NCI-H82 treated with DMSO at 0.1 percent for 48 hours (cell line): ENCODE measurements around the gene ARHGAP19.
"Not testable (repeated sequence)": the region's sequence is repeated elsewhere in the genome, so short reads cannot be mapped to it uniquely, and the experiment has no call there.

Experiments used
- DNase-seq: peaks from one replicate; lab custom pipeline; 2025; ENCODE audit not compliant: unreplicated experiment; lab: John Stamatoyannopoulos, UW

The ARHGAP19 gene

DNA sequence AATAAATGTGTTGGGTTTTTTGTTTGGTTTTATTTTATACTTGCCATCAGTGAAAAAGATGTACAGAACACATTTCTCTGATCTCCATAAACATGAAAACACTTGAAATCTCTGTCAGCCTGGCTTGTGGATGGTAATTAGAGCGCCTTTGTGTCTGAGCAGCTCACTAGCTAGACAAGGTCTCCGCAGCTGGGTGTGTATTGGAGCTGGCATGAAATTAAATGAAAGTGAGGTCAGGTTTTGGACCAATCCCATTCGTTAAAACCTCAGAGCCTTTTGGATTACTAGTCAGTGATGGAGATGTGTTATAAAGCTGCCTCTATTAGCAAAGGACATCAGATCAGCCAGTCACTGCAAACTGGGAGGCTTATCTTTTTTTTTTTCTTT is 29.4 kb upstream of the ARHGAP19 start:
- no peak for DNase-seq

DNA sequence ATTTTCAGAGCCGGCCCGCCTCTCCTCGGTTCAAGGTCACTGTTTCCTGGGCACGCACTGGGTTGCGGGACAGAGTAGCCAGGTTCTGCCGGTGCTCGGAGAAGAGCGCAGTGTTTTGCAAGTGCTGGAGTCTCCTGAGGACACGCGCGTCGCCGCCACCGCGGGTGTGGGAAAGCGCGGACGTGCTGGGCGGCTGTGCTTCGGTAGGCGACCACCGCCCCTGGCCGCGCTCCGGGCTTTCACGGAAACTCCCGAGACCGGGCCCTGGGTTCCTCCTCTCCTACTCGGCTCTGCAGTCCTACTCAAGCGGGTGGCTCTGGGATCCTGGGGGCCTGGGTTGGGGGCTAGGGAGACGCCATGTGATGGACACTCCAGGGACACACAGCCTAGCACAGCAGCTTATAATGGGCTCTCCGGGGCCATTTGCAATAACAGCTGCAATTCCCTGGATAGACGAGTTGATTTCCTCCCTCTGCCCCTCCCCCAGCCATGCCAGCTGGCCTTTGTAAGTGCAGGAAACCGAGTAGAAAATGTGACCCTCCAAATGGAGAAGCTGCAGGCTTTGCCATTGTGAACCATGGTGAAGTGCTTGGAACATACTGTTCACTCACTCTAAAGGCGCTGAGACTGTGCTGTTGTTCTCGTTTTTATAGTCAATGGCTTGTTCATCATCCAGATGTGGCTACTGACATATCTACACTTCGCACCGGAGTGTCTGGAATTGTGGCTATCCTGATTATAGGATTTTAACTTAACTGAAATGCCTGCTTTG is 28.8 kb upstream of the ARHGAP19 start:
- DNase-seq: no peak

DNA sequence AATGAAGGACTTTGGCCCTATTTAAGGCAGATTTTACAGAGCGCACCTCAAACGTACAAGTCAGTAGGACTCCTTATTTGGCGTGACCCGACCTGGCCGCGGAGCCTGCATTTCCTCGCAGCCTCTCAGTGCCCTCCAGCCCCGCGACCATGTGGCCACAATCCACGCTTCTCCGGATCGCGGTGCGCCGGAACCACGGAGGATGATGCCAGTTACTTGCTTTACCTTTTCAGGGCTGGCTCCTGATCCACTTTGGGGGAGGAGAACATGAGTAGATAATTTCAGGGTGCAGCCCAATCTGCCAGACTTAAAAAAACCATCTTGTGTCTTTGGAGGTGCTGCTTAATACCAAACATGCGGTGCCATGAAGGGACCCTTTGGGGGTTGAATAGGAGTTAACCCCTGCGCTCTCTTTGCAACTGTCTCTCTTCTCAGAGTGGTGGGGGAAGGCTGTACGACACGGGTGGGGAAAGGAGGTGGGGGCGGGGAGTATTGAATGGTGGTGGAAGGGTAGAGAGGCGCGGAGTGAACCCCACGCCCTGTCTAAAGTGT is 28.1 kb upstream of the ARHGAP19 start:
- no peak for DNase-seq

DNA sequence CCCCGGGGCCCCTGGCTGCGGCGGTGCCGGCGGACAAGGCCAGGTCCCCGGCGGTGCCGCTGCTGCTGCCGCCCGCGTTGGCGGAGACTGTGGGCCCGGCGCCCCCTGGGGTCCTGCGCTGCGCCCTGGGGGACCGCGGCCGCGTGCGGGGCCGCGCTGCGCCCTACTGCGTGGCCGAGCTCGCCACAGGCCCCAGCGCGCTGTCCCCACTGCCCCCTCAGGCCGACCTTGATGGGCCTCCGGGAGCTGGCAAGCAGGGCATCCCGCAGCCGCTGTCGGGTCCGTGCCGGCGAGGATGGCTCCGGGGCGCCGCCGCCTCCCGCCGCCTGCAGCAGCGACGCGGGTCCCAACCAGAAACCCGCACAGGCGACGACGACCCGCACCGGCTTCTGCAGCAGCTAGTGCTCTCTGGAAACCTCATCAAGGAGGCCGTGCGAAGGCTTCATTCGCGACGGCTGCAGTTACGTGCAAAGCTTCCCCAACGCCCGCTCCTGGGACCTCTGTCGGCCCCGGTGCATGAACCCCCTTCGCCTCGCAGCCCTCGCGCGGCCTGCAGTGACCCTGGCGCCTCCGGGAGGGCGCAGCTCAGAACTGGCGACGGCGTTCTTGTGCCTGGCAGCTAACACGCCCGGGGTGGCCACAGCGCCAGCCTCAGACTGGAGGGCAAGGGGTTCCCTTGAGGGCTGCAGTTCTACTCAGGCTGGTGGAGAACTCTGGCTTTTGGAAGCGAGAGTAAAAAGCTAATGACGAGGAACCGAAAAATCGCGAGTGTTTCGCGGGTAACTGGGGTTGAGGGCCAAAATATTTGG is 27.4 kb upstream of the ARHGAP19 start:
- no peak for DNase-seq

DNA sequence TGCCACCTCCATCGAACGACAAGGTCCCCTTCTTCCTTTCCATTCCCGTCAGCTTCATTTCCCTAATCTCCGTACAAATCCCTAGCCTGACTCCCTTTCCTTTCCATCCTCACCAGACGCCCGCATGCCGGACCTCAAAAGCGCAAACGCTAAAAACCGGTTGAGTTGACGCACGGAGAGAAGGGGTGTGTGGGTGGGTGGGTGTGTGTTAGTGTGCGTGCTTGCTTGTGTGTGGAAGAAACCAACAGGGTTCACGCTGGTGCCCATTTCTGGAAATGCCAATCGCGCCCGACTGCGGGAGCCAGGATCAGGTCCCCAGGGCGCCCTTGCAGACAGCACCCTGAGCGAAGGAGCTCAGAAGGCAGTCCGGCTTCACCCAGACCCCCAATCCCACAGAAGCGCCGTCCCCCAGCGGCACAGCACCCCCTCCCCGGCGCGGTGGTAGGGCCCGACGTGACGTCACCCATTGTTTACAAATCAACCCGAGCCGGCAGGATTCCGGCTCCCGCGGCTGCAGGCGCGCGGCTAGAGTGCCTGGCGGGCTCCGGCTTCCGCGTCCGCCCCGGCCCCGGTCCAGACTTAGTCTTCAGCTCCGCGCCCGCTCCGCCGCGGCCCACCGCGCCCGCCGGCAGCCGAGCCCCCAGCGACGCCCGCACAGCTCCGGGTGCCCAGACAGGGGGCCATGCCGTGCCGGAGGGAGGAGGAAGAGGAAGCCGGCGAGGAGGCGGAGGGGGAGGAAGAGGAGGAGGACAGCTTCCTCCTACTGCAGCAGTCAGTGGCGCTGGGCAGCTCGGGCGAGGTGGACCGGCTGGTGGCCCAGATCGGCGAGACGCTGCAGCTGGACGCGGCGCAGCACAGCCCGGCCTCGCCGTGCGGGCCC is 26.6 kb upstream of the ARHGAP19 start, which contains the start of gene FRAT1:
Gene FRAT1, plus strand, starts transcription at position 500 of the 880 bp plus-strand sequence. Its CDS starts 183 bp downstream, at position 683.
- peak; percentile 48 for DNase-seq

DNA sequence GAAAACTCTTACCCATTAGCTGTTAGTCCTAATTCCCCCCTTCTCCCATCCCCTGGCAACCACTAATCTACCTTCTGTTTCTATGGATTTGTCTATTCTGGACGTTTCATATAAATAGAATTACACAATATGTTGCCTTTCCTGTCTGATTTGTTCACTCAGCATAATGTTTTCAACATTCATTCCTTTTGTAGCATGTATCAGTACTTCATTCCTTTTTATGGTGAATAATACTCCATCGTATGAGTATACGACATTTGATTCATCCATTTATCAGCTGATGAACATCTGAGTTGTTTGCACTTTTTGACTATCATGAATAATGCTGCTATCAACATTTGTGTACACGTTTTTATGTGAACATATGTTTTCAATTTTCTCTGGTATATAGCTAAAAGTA is 22.2 kb upstream of the ARHGAP19 start:
- DNase-seq: no peak

DNA sequence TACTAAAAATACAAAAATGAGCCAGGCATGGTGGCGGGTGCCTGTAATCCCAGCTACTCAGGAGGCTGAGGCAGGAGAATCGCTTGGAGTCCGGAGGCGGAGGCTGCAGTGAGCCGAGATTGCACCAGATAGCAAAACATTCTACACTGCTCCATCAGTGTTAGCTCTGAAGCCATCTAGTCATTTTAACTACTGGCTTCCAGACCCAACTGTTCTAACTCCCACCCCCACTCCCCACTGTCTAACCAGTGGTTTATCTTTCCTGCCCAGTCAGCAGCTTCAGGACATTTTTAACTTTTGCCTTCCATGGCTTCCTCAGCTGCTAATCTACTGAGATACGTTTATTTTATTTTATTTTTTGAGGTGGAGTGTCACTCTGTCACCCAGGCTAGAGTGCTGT is 20.5 kb upstream of the ARHGAP19 start:
- no peak for DNase-seq

DNA sequence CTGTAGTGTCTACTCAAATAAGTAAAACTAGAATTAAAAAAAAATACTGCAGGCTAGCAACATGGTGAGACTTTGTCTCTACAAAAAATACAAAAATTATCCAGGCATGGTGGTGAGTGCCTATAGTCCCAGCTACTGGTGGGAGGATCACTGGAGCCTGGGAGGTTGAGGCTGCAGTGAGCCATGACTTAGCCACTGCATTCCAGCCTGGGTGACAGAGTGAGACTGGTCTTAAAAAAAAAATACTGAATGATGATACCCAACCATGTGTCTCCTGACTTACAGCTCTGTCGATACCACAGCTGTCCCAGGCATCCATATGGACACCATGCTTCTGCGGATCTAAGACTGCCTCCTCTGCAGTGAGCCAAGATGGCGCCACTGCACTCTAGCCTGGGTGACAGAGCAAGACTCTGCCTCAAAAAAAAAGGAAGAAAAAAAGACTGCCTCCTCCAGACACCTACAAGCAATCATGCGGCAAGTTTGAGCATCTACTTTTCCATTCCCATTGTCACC is 18.7 kb upstream of the ARHGAP19 start:
- no peak for DNase-seq

DNA sequence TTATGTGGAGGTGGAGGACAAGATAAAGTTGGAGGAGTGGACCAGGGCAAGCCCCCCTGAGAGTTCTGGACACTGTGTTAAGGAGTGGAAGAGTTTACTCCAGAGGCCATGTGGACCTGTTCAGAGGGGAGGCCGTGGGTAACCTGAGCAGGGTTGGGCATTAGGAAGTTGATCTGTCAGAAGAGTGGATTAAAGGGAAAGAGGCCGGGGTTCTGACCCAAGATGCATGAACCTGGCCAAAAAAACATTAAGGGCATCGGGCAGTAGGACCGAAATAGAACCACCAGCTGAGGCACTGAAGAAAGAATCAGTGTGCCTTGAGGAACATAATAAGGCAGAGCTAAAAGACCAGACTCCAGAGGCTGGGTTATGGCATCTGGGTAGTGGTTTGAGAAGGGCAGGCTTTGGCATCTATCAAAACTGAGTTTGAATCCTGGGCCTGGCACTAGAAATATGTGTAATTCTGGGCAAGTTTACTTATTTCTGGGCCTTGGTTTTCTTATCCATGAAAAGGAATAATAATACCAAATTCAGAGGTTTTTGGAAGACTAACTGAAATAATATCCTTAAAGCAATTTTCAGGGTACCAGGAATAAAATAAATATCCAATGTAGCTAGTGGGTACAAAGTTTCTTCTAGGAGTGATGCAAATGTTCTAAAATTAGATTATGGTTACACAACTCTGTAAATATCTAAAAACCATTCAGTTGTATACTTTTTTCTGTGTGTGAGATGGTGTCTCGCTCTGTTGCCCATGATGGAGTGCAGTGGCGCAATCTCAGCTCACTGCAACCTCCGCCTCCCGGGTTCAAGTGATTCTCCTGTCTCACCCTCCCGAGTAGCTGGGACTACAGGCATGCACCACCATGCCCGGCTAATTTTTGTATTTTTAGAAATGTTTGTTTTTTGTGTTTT is 15.7 kb upstream of the ARHGAP19 start:
- DNase-seq: no peak

DNA sequence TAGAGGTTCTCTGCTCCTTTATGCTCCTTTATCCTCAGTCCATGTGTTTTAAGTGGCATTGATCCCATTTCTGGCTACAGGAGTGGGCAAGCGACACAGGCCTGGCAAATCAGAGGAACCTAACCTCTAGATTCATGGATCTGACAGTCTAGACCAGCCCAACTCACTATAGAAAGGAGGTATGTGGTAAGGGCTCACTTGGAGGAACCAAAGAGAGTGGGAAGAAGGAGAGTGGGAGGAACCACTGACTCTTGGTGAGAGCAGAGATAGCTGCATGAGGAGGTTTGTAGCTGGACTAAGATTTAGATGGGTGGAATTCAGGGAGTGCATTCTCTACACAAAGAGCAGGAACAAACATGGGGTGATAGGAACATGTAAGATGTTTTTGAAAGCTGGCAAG is 15.0 kb upstream of the ARHGAP19 start:
- no peak for DNase-seq

DNA sequence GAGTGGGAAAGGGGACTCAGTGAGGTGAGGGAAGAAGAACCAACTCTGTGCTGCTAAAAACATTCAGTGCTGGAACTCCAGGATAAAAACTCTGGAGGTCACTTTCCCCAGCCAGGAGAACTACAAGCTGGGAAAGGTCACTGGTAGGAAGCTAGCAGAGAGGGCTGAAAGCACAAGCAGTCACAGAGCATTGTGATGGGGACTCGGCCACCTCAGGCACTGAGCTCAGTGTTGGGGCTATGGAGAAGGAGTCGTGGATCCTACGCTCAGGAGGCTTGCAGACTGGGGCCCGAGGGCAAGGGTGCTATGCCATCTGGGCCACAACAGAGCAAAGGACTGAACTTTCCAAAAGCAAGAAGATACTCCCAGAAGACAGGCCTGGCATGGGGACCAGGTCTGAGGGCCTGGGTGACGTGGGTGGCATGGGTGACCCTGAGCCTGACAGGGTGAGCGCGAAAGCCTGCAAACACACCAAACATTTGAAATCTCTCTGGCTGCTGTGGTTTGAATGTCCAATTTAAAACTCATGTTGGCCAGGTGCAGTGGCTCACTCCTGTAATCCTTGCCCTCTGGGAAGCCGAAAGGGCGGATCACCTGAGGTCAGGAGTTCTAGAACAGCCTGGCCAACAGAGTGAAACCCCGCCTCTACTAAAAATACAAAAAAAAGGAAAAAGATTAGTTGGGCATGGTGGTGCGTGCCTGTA is 9.8 kb upstream of the ARHGAP19 start:
- no peak for DNase-seq

DNA sequence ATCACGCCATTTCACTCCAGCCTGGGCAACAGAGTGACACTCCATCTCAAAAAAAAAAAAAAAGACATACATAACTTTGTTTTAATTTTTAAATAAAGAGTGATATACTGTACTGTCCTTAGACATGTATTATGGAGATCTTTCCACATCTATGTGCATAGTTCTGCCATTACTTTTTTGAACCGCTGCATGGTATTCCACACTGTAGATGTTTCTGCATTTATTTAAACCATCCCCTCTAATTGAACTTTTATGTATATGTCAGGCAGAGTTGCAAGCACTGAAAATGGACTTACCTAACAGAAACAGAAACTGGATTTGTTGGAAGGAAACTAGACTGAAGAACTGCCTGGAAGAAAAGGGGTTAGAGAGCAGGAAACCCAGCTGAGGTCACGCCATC is 8.5 kb upstream of the ARHGAP19 start:
- DNase-seq: no peak

DNA sequence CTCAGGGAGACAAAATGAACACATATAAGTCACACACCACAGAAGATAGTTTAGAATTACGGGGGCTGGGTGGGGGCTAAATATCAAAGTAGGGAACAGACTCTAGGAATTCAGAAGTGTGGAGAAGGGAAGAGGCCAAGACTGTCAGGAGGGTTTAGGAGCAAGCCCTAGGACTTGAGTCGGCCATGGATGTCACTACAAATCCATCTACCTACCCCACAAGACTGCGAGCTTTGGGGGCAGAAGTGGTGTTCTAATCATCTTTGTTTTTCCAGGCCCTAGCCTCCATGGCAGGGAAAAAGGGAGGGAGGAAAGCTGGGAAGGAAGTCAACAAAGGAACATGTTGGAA is 5.8 kb upstream of the ARHGAP19 start:
- no peak for DNase-seq

DNA sequence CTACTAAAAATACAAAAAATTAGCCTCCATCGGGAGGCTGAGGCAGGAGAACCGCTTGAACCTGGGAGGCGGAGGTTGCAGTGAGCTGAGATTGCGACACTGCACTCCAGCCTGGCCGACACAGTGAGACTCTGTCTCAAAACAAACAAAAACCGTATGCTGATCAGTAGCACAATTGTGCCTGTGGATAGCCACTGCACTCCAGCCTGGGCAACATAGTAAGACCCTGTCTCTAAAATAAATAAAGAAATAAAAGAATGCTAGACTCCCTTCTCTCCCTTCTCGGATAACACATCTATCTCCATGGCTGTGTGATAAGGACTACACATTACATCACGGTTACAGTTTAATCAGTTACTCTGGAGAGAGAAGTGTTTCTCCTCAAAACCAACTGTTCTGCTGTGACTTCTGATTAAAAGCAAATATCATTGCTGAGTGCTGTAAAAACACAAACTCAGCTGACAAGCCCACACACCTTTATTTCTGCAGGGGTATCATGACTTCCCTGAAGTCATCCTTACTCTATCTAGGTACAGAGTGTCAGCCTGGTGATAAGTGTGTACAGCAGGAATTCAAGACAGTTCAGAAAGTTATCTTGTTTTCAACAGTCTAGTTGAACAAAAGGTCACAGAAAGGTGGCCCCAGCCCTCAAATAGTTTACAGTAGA is 5.3 kb upstream of the ARHGAP19 start:
- DNase-seq: no peak

DNA sequence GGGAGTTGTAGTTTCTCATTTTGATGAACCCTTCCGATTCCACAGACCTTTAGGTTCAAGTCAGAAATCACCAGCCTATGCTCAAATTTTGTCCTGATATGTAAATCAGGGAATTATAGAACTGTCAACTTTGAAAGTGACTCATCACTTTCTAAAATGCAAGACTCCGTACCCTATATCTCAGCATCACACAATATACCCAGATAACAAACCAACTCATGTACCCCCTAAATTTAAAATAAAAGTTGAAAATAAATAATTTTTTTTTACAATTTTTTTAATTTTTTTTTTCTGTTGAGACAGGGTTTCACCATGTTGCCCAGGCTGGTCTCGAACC is 393 bp upstream of the ARHGAP19 start:
- DNase-seq: no peak

DNA sequence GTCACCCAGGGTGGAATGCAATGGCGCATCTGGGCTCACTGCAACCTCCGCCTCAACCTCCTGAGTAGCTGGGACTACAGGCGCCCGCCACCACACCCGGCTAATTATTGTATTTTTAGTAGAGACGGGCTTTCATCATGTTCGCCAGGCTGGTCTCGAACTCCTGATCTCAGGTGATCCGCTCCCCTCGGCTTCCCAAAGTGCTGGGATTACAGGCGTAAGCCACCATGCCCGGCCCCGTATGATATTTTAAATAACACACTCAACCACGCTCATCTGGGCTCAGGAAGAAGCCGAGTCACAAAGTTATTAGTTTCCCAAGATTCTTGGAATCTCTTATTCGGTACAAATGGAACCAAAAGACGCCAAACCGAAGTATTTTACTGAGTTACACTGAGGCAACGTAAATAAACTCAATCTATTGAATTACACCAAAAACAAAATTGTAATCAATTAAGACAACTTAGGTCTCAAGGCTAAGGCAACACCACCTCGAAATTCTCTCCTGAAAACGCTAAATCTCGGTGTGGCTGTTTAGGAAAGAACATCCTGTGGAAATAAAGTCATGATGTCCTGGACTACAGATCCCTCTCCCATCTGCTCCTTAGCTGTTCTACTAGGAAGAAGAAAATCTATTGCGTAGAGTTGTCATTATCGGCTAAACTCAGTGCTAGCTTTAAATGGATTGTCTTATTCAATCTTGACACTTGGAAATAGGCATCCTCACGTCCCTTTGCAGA is 910 bp downstream of the ARHGAP19 start:
- DNase-seq: peak; percentile 47

DNA sequence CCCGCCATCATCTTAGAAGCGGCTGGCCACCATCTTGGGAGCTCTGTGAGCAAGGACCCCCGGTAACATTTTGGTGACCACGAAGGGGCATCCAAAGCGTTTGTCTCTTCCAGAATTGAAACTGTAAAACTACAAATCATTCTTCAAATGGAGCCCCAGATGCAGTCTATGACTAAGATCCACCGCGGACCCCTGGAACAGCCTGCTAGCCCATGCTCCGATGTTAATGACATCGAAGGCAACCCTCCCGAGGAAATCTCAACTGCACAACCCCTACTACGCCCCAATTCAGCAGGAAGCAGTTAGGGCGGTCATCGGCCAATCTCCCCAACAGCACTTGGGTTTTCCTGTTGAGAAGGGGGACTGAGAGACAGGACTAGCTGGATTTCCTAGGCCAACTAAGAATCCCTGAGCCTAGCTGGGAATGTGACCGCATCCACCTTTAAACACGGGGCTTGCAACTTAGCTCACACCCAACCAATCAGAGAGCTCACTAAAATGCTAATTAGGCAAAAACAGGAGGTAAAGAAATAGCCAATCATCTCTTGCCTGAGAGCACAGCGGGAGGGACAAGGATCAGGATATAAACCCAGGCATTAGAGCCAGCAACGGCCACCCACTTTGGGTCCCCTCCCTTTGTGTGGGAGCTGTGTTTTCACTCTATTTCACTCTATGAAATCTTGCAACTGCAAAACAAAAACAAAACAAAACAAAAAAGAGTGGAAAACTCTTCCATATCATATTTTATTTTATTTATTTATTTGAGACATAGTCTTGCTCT is 1.7 kb downstream of the ARHGAP19 start:
- DNase-seq: not testable (repeated sequence)
